Peyer's patch (tissue), 4 donors: ENCODE data around the gene CSRNP3.

ENCODE experiments used
- CTCF ChIP-seq, 6 experiments: fragments of 450-650 bp in 4 of 6; fragments of 200-600 bp in 2 of 6; sonication (generic) in 1 of 6; IDR thresholded peaks; one replicate each; pipeline ENCODE4 v1.5.1; 2017 to 2019; ENCODE audit warnings: antibody characterized with exemption in 6 of 6, mild to moderate bottlenecking in 3 of 6, moderate library complexity in 1 of 6
- POLR2A ChIP-seq, 2 donors: fragments of 450-650 bp; IDR thresholded peaks; one replicate each; pipeline ENCODE4 v1.5.1; 2017; ENCODE audit warnings: antibody characterized with exemption in 2 of 2, mild to moderate bottlenecking in 2 of 2, moderate library complexity in 2 of 2

GRCh38 chr2:165529130-165529529, 59.6 kb downstream of the CSRNP3 start:
- no peak for TF ChIP-seq CTCF (IDR thresholded peaks at IDR 0.05)
- TF ChIP-seq POLR2A (IDR thresholded peaks at IDR 0.05), result no peak
